IMR-90 (cell line): ENCODE measurements around the gene CCDC40. TPM values are rescaled to one million over a fixed set of nuclear protein-coding genes. Genes with fewer than 3 reads are reported as not detected.

Source experiments
- ATAC-seq: fragments of 200-7000 bp; cut with Tn5 transposase; 2 replicates; pipeline ENCODE4 v1.9.1; 2020; ENCODE audit warnings: low read depth, mild to moderate bottlenecking, moderate library complexity
- BruUV-seq: library from RNA; stranded (reverse); fragments of 400-500 nt; replicated peaks from 2 replicates; lab custom pipeline; 2021; lab: Mats Ljungman, UMichigan
- CTCF ChIA-PET: fragments of 300-600 bp; formaldehyde crosslinking; extraction: SDS; loops from one replicate; lab custom pipeline; 2021; ENCODE audit warnings: antibody characterized with exemption; lab: Yijun Ruan, JAX
- POLR2A ChIA-PET: fragments of 300-600 bp; sonication (Branson Sonifier 250); formaldehyde crosslinking; loops from one replicate; lab custom pipeline; 2022; ENCODE audit warnings: antibody characterized with exemption; ENCODE audit not compliant: unreplicated experiment; lab: Charles Lee
- DNase-seq: peaks from one replicate; pipeline ENCODE4 v3.0.0; 2013
- H2AFZ ChIP-seq: replicated peaks from 2 replicates; pipeline ENCODE3; 2013; ENCODE audit warnings: low read length, mild to moderate bottlenecking; ENCODE audit not compliant: poor library complexity
- H2AK5ac ChIP-seq: 2 replicates; pipeline ENCODE4 v1.6.1; 2013; ENCODE audit warnings: low read depth, low read length, inconsistent platforms
- H2AK9ac ChIP-seq: replicated peaks from 2 replicates; pipeline ENCODE3; 2013; ENCODE audit warnings: mild to moderate bottlenecking, low read depth, low read length, moderate library complexity; ENCODE audit not compliant: poor library complexity
- H2BK120ac ChIP-seq: 2 replicates; pipeline ENCODE4 v1.6.1; 2013; ENCODE audit warnings: low read depth, low read length, inconsistent platforms
- H2BK15ac ChIP-seq: 3 replicates; pipeline ENCODE4 v1.6.1; 2013; ENCODE audit warnings: low read depth, low read length, inconsistent platforms
- H2BK20ac ChIP-seq: 2 replicates; pipeline ENCODE4 v1.6.1; 2013; ENCODE audit warnings: low read depth, mild to moderate bottlenecking, inconsistent platforms, low read length, moderate library complexity
- H2BK5ac ChIP-seq: 2 replicates; pipeline ENCODE4 v1.6.1; 2013; ENCODE audit warnings: mild to moderate bottlenecking, low read depth, low read length, inconsistent platforms; ENCODE audit not compliant: poor library complexity, severe bottlenecking
- H3K14ac ChIP-seq: replicated peaks from 2 replicates; pipeline ENCODE4 v1.6.1; 2013; ENCODE audit warnings: low read depth, low read length, inconsistent platforms
- H3K18ac ChIP-seq: 2 replicates; pipeline ENCODE4 v1.6.1; 2013; ENCODE audit warnings: low read depth, low read length, control low read depth
- H3K23ac ChIP-seq: 2 replicates; pipeline ENCODE4 v1.6.1; 2013; ENCODE audit warnings: low read depth, low read length, inconsistent platforms
- H3K27ac ChIP-seq: 2 replicates; pipeline ENCODE4 v1.5.1; 2013; ENCODE audit warnings: mild to moderate bottlenecking, control low read depth, low read length; ENCODE audit not compliant: insufficient read depth
- H3K27me3 ChIP-seq: 2 replicates; pipeline ENCODE4 v1.6.1; 2013; ENCODE audit warnings: low read length; ENCODE audit not compliant: control insufficient read depth, insufficient read depth
- H3K36me3 ChIP-seq: 2 replicates; pipeline ENCODE4 v1.6.1; 2013; ENCODE audit warnings: low read length, mixed read lengths; ENCODE audit not compliant: control insufficient read depth, insufficient read depth
- H3K4ac ChIP-seq: 2 replicates; pipeline ENCODE4 v1.6.1; 2013; ENCODE audit warnings: low read depth, low read length, inconsistent platforms
- H3K4me1 ChIP-seq: 2 replicates; pipeline ENCODE4 v1.6.1; 2013; ENCODE audit warnings: low read length, mixed read lengths; ENCODE audit not compliant: control insufficient read depth, insufficient read depth
- H3K4me2 ChIP-seq: 2 replicates; pipeline ENCODE4 v1.6.1; 2013; ENCODE audit warnings: low read depth, mild to moderate bottlenecking, control low read depth, low read length, moderate library complexity
- H3K4me3 ChIP-seq: 2 replicates; pipeline ENCODE4 v1.5.1; 2013; ENCODE audit warnings: low read depth, mild to moderate bottlenecking, control low read depth, low read length, moderate library complexity; ENCODE audit not compliant: insufficient read depth
- H3K56ac ChIP-seq: 2 replicates; pipeline ENCODE4 v1.6.1; 2013; ENCODE audit warnings: low read length, inconsistent platforms; ENCODE audit not compliant: insufficient read depth; ENCODE audit errors: extremely low read depth
- H3K79me1 ChIP-seq, 2 experiments: 2 replicates each; pipeline ENCODE4 v1.6.1; 2013; ENCODE audit warnings: low read length in 2 of 2, inconsistent platforms in 1 of 2, low read depth in 1 of 2
- H3K9ac ChIP-seq: 2 replicates; pipeline ENCODE4 v1.6.1; 2013; ENCODE audit warnings: low read depth, low read length, control low read depth
- H3K9me1 ChIP-seq: 2 replicates; pipeline ENCODE4 v1.6.1; 2013; ENCODE audit warnings: low read length, inconsistent platforms; ENCODE audit not compliant: insufficient read depth
- H3K9me3 ChIP-seq: 2 replicates; pipeline ENCODE4 v1.6.1; 2013; ENCODE audit warnings: low read length; ENCODE audit not compliant: control insufficient read depth, insufficient read depth
- H4K20me1 ChIP-seq: 2 replicates; pipeline ENCODE4 v1.6.1; 2013; ENCODE audit warnings: low read length, inconsistent platforms; ENCODE audit not compliant: insufficient read depth
- H4K5ac ChIP-seq: 2 replicates; pipeline ENCODE4 v1.6.1; 2013; ENCODE audit warnings: mild to moderate bottlenecking, low read depth, low read length, control low read depth
- H4K8ac ChIP-seq, 2 experiments: 2 replicates each; pipeline ENCODE4 v1.6.1; 2013; ENCODE audit warnings: low read depth in 2 of 2, low read length in 2 of 2, control low read depth in 1 of 2, inconsistent platforms in 1 of 2
- H4K91ac ChIP-seq: 2 replicates; pipeline ENCODE4 v1.6.1; 2013; ENCODE audit warnings: low read depth, low read length, inconsistent platforms; ENCODE audit not compliant: insufficient read depth
- BHLHE40 ChIP-seq: fragments of 150-350 bp; IDR thresholded peaks from 2 replicates; pipeline ENCODE4 v1.6.1; 2016; ENCODE audit warnings: mild to moderate bottlenecking, low read depth, low read length
- CTCF ChIP-seq: conservative IDR thresholded peaks from 2 replicates; pipeline ENCODE4 v1.5.1; 2012; ENCODE audit warnings: mild to moderate bottlenecking, low read depth, low read length, improper control_type of control experiment
- MAFK ChIP-seq: IDR thresholded peaks from 2 replicates; pipeline ENCODE4 v1.6.1; 2012; ENCODE audit warnings: low read depth, low read length, improper control_type of control experiment
- MAZ ChIP-seq: IDR thresholded peaks from 2 replicates; pipeline ENCODE4 v1.6.1; 2012; ENCODE audit warnings: low read depth, mild to moderate bottlenecking, low read length, improper control_type of control experiment, moderate library complexity, borderline replicate concordance
- MXI1 ChIP-seq: IDR thresholded peaks from 2 replicates; pipeline ENCODE4 v1.6.1; 2012; ENCODE audit warnings: low read depth, mild to moderate bottlenecking, low read length, moderate library complexity, borderline replicate concordance
- NFE2L2 ChIP-seq: fragments of 150-350 bp; IDR thresholded peaks from 2 replicates; pipeline ENCODE4 v1.6.1; 2016; ENCODE audit warnings: low read depth, mild to moderate bottlenecking, low read length
- POLR2A ChIP-seq: IDR thresholded peaks from 2 replicates; pipeline ENCODE4 v1.6.1; 2012; ENCODE audit warnings: mild to moderate bottlenecking, low read depth, low read length
- RCOR1 ChIP-seq: IDR thresholded peaks from 2 replicates; pipeline ENCODE4 v1.6.1; 2012; ENCODE audit warnings: mild to moderate bottlenecking, low read length, improper control_type of control experiment; ENCODE audit not compliant: insufficient replicate concordance
- SMC3 ChIP-seq: fragments of 150-350 bp; IDR thresholded peaks from 2 replicates; pipeline ENCODE4 v1.6.1; 2016; ENCODE audit warnings: low read depth, mild to moderate bottlenecking, antibody characterized with exemption, low read length, moderate library complexity
- USF2 ChIP-seq: fragments of 150-350 bp; IDR thresholded peaks from 2 replicates; pipeline ENCODE4 v1.6.1; 2017; ENCODE audit warnings: mild to moderate bottlenecking, antibody characterized with exemption, low read length, low read depth
- WGBS, 2 experiments: methylation state at CpG; one replicate each; pipeline versions ENCODE4 v1.1.5 to v1.1.7; 2013; ENCODE audit warnings: missing lambda C conversion rate in 2 of 2; ENCODE audit not compliant: insufficient read length in 1 of 2; ENCODE audit errors: extremely low coverage in 2 of 2; 5-methylcytosine and 5-hydroxymethylcytosine counted together
- dilution Hi-C: fragments of 300-500 bp; cut with HindIII; formaldehyde crosslinking; loops from one replicate; pipeline ENCODE4 v1.14.3; 2018; ENCODE audit warnings: low sequenced_read_pairs; ENCODE audit not compliant: unreplicated experiment
- in situ Hi-C: fragments of 300-500 bp; cut with MboI; formaldehyde crosslinking; loops from 3 replicates; pipeline ENCODE4 v1.14.3; 2019; ENCODE audit warnings: low sequenced_read_pairs, inconsistent platforms, mixed read lengths
- intact Hi-C: fragments of 100-400 bp; cut with micrococcal nuclease; formaldehyde crosslinking; loops from 2 replicates; pipeline ENCODE4 v1.10.0; 2022
- polyA plus RNA-seq, 3 experiments: library from polyadenylated mRNA; depleted of rRNA; stranded (reverse); fragments of >200 nt; gene quantifications; 2 replicates each; pipeline ENCODE4 v1.2.3, GENCODE V29; 2012; ENCODE audit warnings: low replicate concordance in 1 of 3
- total RNA-seq: library from RNA; depleted of rRNA; stranded (reverse); fragments of >200 nt; gene quantifications from 2 replicates; pipeline ENCODE4 v1.2.3, GENCODE V29; 2012

The CCDC40 gene
- total and polyA plus RNA-seq, 2 of the 4 experiments (the other 2 are of a cell fraction), result 0.90 to 4.7 TPM

- TF ChIP-seq USF2 (no peak), POLR2A (no peak)
These were observed 89.9 kb downstream of the CCDC40 start (continued) for GRCh38 chr17:80126449-80126715.

DNA sequence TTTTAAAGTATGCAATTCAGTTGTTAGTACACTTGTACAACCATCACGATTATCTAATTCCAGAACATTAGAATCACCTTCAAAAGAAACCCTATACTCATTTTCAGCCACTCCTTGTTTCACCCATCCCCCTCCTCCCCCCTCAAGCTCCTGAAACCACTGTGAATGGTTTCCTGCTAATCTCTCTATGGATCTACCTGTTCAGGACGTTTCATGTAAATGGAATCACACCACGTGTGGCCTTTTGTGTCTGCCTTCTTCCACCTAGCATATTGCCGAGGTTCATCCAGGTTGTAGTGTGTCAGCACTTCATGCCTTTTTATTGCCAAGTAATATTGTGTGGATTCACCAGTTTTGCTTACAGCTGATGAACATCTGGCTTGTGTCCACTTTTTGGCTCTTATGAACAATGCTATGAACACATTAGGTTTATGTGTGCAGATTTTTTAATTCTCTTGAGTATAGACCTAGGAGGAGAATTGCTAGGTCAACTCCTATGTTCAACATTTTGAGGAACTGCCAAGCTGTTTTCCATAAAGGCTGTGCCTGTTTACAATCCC lies 92.6 kb downstream of the CCDC40 start:
- no peaks in the 10 kb centered on the region for H3K9me3 ChIP-seq
- H3K27ac ChIP-seq, result no peak overlapping the region
- no peak overlapping the region for H2BK15ac ChIP-seq
- no peak overlapping the region for H4K91ac ChIP-seq
- no peak overlapping the region for H3K14ac ChIP-seq
- H3K27me3 ChIP-seq, result 0 out of 2 replicates have a peak, but pooled peaks cover 2% of the 10 kb centered on the region
- H3K18ac ChIP-seq, result no peak overlapping the region
- ATAC-seq, result no peak
- H3K9ac ChIP-seq, result no peak overlapping the region
- H4K8ac ChIP-seq, result no peak overlapping the region
- H3K36me3 ChIP-seq, result peaks cover 11% of the 10 kb centered on the region
- TF ChIP-seq USF2 (no peak), POLR2A (no peak), RCOR1 (no peak), MAFK (no peak), MXI1 (no peak), BHLHE40 (no peak), NFE2L2 (no peak), MAZ (no peak), CTCF (no peak), SMC3 (no peak)
- no peak overlapping the region for H2AK9ac ChIP-seq
- H2AFZ ChIP-seq, result no peak overlapping the region
- DNase-seq, result no peak
- no TSS peak for BruUV-seq
- intact Hi-C loops (no loop called here), in situ Hi-C loops (no loop called here), dilution Hi-C loops (no loop called here)
- ChIA-PET CTCF (interaction anchor here (1.2 kb wide), 1 partner anchor 46 kb away, joined by 3 read pairs; no protein-coding TSS in a partner anchor), POLR2A (no interaction called here)
- no peak overlapping the region for H2BK5ac ChIP-seq
- H2BK120ac ChIP-seq, result no peak overlapping the region
- H3K4me2 ChIP-seq, result no peak overlapping the region
- peaks cover 4% of the 10 kb centered on the region; the same call in 1 of the 2 replicates for H3K9me1 ChIP-seq
- WGBS, 2 experiments, result 40% methylated on average over 1 of the region's 4 CpGs; no CpG with 5 or more reads in 1 of the 2 experiments
- peaks cover 6% of the 10 kb centered on the region for H3K4me1 ChIP-seq
- no peak overlapping the region for H4K5ac ChIP-seq
- H2AK5ac ChIP-seq, result no peak overlapping the region
- no peak overlapping the region for H3K4ac ChIP-seq
- no peak overlapping the region for H3K56ac ChIP-seq
- H4K20me1 ChIP-seq, result no peaks in the 10 kb centered on the region
- no peak overlapping the region for H2BK20ac ChIP-seq
- no peaks in the 10 kb centered on the region for H3K79me1 ChIP-seq
- H3K23ac ChIP-seq, result no peak overlapping the region
- H3K4me3 ChIP-seq, result no peak overlapping the region
